Mesenchymal stem cell (in vitro differentiated cells and primary cell): ENCODE data around the gene SLC6A4.

Source experiments
- DNase-seq: peaks from one replicate; pipeline ENCODE4 v3.0.0-alpha.2; 2013
- H2AFZ ChIP-seq: one replicate; pipeline ENCODE4 v1.6.1; 2013; ENCODE audit warnings: low read depth, mild to moderate bottlenecking, control low read depth, inconsistent platforms, low read length, moderate library complexity
- H2AK5ac ChIP-seq: 2 replicates; pipeline ENCODE4 v1.6.1; 2013; ENCODE audit warnings: low read length, moderate library complexity, mild to moderate bottlenecking, inconsistent platforms; ENCODE audit not compliant: severe bottlenecking
- H2BK120ac ChIP-seq: one replicate; pipeline ENCODE4 v1.6.1; 2013; ENCODE audit warnings: low read depth, mild to moderate bottlenecking, inconsistent platforms, low read length, moderate library complexity
- H2BK12ac ChIP-seq, 2 experiments: one replicate each; pipeline ENCODE4 v1.6.1; 2013; ENCODE audit warnings: inconsistent platforms in 2 of 2, low read length in 2 of 2, mild to moderate bottlenecking in 2 of 2, moderate library complexity in 2 of 2, control low read depth in 1 of 2
- H2BK15ac ChIP-seq: one replicate; pipeline ENCODE4 v1.6.1; 2013; ENCODE audit warnings: mild to moderate bottlenecking, low read depth, inconsistent platforms; ENCODE audit not compliant: poor library complexity, severe bottlenecking
- H2BK5ac ChIP-seq: 2 replicates; pipeline ENCODE4 v1.6.1; 2013; ENCODE audit warnings: low read depth, mild to moderate bottlenecking, low read length, control low read depth, inconsistent platforms; ENCODE audit not compliant: poor library complexity, severe bottlenecking
- H3K14ac ChIP-seq, 2 experiments: one replicate each; pipeline ENCODE4 v1.6.1; 2013; ENCODE audit warnings: inconsistent platforms in 2 of 2, low read length in 2 of 2, control low read depth in 1 of 2, mild to moderate bottlenecking in 1 of 2, moderate library complexity in 1 of 2
- H3K18ac ChIP-seq, 2 experiments: one replicate each; pipeline ENCODE4 v1.6.1; 2013; ENCODE audit warnings: inconsistent platforms in 2 of 2, low read length in 2 of 2, control low read depth in 1 of 2, low read depth in 1 of 2, mild to moderate bottlenecking in 1 of 2
- H3K23ac ChIP-seq, 2 experiments: one replicate each; pipeline ENCODE4 v1.6.1; 2013; ENCODE audit warnings: inconsistent platforms in 2 of 2, low read length in 2 of 2, mild to moderate bottlenecking in 2 of 2, moderate library complexity in 2 of 2, control low read depth in 1 of 2
- H3K27ac ChIP-seq: 2 replicates; pipeline ENCODE4 v1.5.1; 2013; ENCODE audit warnings: mild to moderate bottlenecking, moderate library complexity, low read length, control low read depth, inconsistent platforms; ENCODE audit not compliant: poor library complexity, severe bottlenecking
- H3K27me3 ChIP-seq, 2 experiments: 2 replicates each; pipeline versions ENCODE4 v1.6.1 to v1.7.0; 2013; ENCODE audit warnings: low read length in 2 of 2, mild to moderate bottlenecking in 2 of 2, moderate library complexity in 2 of 2, control low read depth in 1 of 2, inconsistent platforms in 1 of 2; ENCODE audit not compliant: control insufficient read depth in 1 of 2, insufficient read depth in 1 of 2
- H3K36me3 ChIP-seq, 2 experiments: 2 replicates each; pipeline versions ENCODE4 v1.6.1 to v1.7.0; 2013; ENCODE audit warnings: low read length in 2 of 2, control low read depth in 1 of 2, inconsistent platforms in 1 of 2, low read depth in 1 of 2, mild to moderate bottlenecking in 1 of 2; ENCODE audit not compliant: insufficient read depth in 2 of 2, control insufficient read depth in 1 of 2
- H3K4ac ChIP-seq, 2 experiments: one replicate each; pipeline ENCODE4 v1.6.1; 2013; ENCODE audit warnings: inconsistent platforms in 2 of 2, low read length in 2 of 2, mild to moderate bottlenecking in 2 of 2, moderate library complexity in 2 of 2, control low read depth in 1 of 2, low read depth in 1 of 2
- H3K4me1 ChIP-seq: 2 replicates; pipeline ENCODE4 v1.6.1; 2013; ENCODE audit warnings: low read depth, low read length, control low read depth; ENCODE audit not compliant: control insufficient read depth, insufficient read depth
- H3K4me2 ChIP-seq: 2 replicates; pipeline ENCODE4 v1.6.1; 2013; ENCODE audit warnings: low read length, mild to moderate bottlenecking, inconsistent platforms; ENCODE audit not compliant: poor library complexity, severe bottlenecking
- H3K4me3 ChIP-seq, 2 experiments: 2 replicates each; pipeline versions ENCODE4 v1.5.1 to v1.7.0; 2013; ENCODE audit warnings: low read length in 2 of 2, mild to moderate bottlenecking in 2 of 2, control low read depth in 1 of 2, low read depth in 1 of 2; ENCODE audit not compliant: insufficient read depth in 1 of 2
- H3K79me1 ChIP-seq: replicated peaks from 2 replicates; pipeline ENCODE4 v1.6.1; 2013; ENCODE audit warnings: mild to moderate bottlenecking, control low read depth, low read length, inconsistent platforms; ENCODE audit not compliant: poor library complexity, severe bottlenecking
- H3K9ac ChIP-seq: 2 replicates; pipeline ENCODE4 v1.7.0; 2013; ENCODE audit warnings: mild to moderate bottlenecking, low read length, moderate library complexity
- H3K9me3 ChIP-seq: 2 replicates; pipeline ENCODE4 v1.7.0; 2013; ENCODE audit warnings: mild to moderate bottlenecking, low read length; ENCODE audit not compliant: control insufficient read depth
- H4K8ac ChIP-seq: one replicate; pipeline ENCODE4 v1.6.1; 2013; ENCODE audit warnings: inconsistent platforms, mild to moderate bottlenecking, low read length, moderate library complexity
- H4K91ac ChIP-seq: one replicate; pipeline ENCODE4 v1.6.1; 2013; ENCODE audit warnings: mild to moderate bottlenecking, low read length, inconsistent platforms
- WGBS: methylation state at CpG from one replicate; pipeline ENCODE4 v1.1.7; 2013; ENCODE audit warnings: mixed read lengths; 5-methylcytosine and 5-hydroxymethylcytosine counted together

Gene SLC6A4

GRCh38 chr17:30234296-30234695, 1.2 kb downstream of the SLC6A4 start:
- WGBS: 78% methylated on average over 6 of the region's 6 CpGs

GRCh38 chr17:30232824-30233427, 2.6 kb downstream of the SLC6A4 start:
- H3K9ac ChIP-seq: no peak overlapping the region
- no peaks in the 10 kb centered on the region for H3K36me3 ChIP-seq
- no peak overlapping the region for H4K8ac ChIP-seq
- no peak overlapping the region for H3K4ac ChIP-seq
- no peak overlapping the region for H3K14ac ChIP-seq
- no peaks in the 10 kb centered on the region for H3K9me3 ChIP-seq
- H2BK5ac ChIP-seq: no peak overlapping the region
- no peak overlapping the region for H2BK12ac ChIP-seq
- H2BK15ac ChIP-seq: no peak overlapping the region
- H3K27ac ChIP-seq: no peak overlapping the region
- H4K91ac ChIP-seq: no peak overlapping the region
- DNase-seq: no peak
- no peak overlapping the region for H2AFZ ChIP-seq
- H3K18ac ChIP-seq: no peak overlapping the region
- H3K79me1 ChIP-seq: no peaks in the 10 kb centered on the region
- no peak overlapping the region for H2BK120ac ChIP-seq
- no peak overlapping the region for H3K23ac ChIP-seq
- H3K27me3 ChIP-seq: peaks cover 70% of the 10 kb centered on the region in 2 experiments
- no peak overlapping the region for H2AK5ac ChIP-seq
- peaks cover 20% of the 10 kb centered on the region for H3K4me1 ChIP-seq
- 83% methylated on average over 11 of the region's 11 CpGs for WGBS
- no peak overlapping the region for H3K4me2 ChIP-seq
- no peak overlapping the region for H3K4me3 ChIP-seq

More at GRCh38 chr17:30234296-30234695, 1.2 kb downstream of the SLC6A4 start:
- H3K9ac ChIP-seq: no peak overlapping the region
- no peaks in the 10 kb centered on the region for H3K9me3 ChIP-seq
- H4K8ac ChIP-seq: no peak overlapping the region
- H2BK120ac ChIP-seq: no peak overlapping the region
- H2BK12ac ChIP-seq: no peak overlapping the region
- peaks cover 29% of the 10 kb centered on the region for H3K4me1 ChIP-seq
- no peak overlapping the region for H3K4ac ChIP-seq
- no peak overlapping the region for H4K91ac ChIP-seq
- H3K79me1 ChIP-seq: no peaks in the 10 kb centered on the region
- peaks cover 67 to 74% of the 10 kb centered on the region in 2 experiments for H3K27me3 ChIP-seq
- H2AK5ac ChIP-seq: no peak overlapping the region
- H3K14ac ChIP-seq: no peak overlapping the region
- no peak overlapping the region for H2AFZ ChIP-seq
- H3K4me2 ChIP-seq: no peak overlapping the region
- no peaks in the 10 kb centered on the region for H3K36me3 ChIP-seq
- no peak for DNase-seq
- no peak overlapping the region for H3K4me3 ChIP-seq
- H2BK15ac ChIP-seq: no peak overlapping the region
- no peak overlapping the region for H3K23ac ChIP-seq
- H3K18ac ChIP-seq: no peak overlapping the region
- no peak overlapping the region for H2BK5ac ChIP-seq
- no peak overlapping the region for H3K27ac ChIP-seq

- no peak overlapping the region for H3K4ac ChIP-seq
- H3K27me3 ChIP-seq: peaks cover 63% of the 10 kb centered on the region in 2 experiments
- H4K91ac ChIP-seq: no peak overlapping the region
- H3K27ac ChIP-seq: no peak overlapping the region
- H3K79me1 ChIP-seq: no peaks in the 10 kb centered on the region
- H3K9me3 ChIP-seq: no peaks in the 10 kb centered on the region
- H3K18ac ChIP-seq: no peak overlapping the region
- no peak overlapping the region for H2BK12ac ChIP-seq
- no peak overlapping the region for H2BK15ac ChIP-seq
- no peak overlapping the region for H2BK5ac ChIP-seq
- H3K23ac ChIP-seq: no peak overlapping the region
- H3K9ac ChIP-seq: no peak overlapping the region
- peaks cover 15% of the 10 kb centered on the region for H3K4me1 ChIP-seq
- no peak overlapping the region for H4K8ac ChIP-seq
- no peak for DNase-seq
- 80% methylated on average over 10 of the region's 10 CpGs for WGBS
- H3K36me3 ChIP-seq: no peaks in the 10 kb centered on the region
- H3K4me3 ChIP-seq: no peak overlapping the region
- no peak overlapping the region for H2AFZ ChIP-seq
- H2BK120ac ChIP-seq: no peak overlapping the region
- no peak overlapping the region for H3K14ac ChIP-seq
- no peak overlapping the region for H2AK5ac ChIP-seq
- no peak overlapping the region for H3K4me2 ChIP-seq
These were observed 3.3 kb downstream of the SLC6A4 start for GRCh38 chr17:30232015-30232823.

- Histone ChIP-seq H3K18ac (no peak overlapping the region), H3K4ac (no peak overlapping the region), H3K4me1 (peaks cover 7% of the 10 kb centered on the region), H3K14ac (no peak overlapping the region), H3K27ac (no peak overlapping the region), H3K27me3 (peaks cover 50 to 59% of the 10 kb centered on the region in 2 experiments), H3K9me3 (no peaks in the 10 kb centered on the region), H4K8ac (no peak overlapping the region), H2BK15ac (no peak overlapping the region), H2BK120ac (no peak overlapping the region), H3K36me3 (no peaks in the 10 kb centered on the region), H3K23ac (no peak overlapping the region), H2AK5ac (no peak overlapping the region), H3K9ac (no peak overlapping the region), H2BK5ac (no peak overlapping the region), H3K79me1 (no peaks in the 10 kb centered on the region), H3K4me2 (no peak overlapping the region), H2AFZ (no peak overlapping the region), H4K91ac (no peak overlapping the region), H2BK12ac (no peak overlapping the region), H3K4me3 (no peak overlapping the region)
- 68% methylated on average over 4 of the region's 7 CpGs for WGBS
- DNase-seq: no peak
These were observed 4.8 kb downstream of the SLC6A4 start for GRCh38 chr17:30230596-30231125.
